Mammary epithelial cell (primary cell): ENCODE results near the gene GALNT2.

Experiments
- EZH2 ChIP-seq: IDR thresholded peaks from 2 replicates; pipeline ENCODE4 v1.6.1; 2012; ENCODE audit warnings: low read length, inconsistent platforms, borderline replicate concordance
- TF ChIP-seq, protein P1 (sequence below), 2 donors: IDR thresholded peaks in 1 of 2; conservative IDR thresholded peaks in 1 of 2; 2 replicates each; pipeline ENCODE4 v1.5.1; 2011 to 2012; ENCODE audit warnings: inconsistent platforms in 2 of 2, low read length in 2 of 2, mild to moderate bottlenecking in 2 of 2, control low read depth in 1 of 2, low read depth in 1 of 2; ENCODE audit not compliant: insufficient read depth in 1 of 2; ENCODE audit errors: extremely low read depth in 1 of 2

DNA sequence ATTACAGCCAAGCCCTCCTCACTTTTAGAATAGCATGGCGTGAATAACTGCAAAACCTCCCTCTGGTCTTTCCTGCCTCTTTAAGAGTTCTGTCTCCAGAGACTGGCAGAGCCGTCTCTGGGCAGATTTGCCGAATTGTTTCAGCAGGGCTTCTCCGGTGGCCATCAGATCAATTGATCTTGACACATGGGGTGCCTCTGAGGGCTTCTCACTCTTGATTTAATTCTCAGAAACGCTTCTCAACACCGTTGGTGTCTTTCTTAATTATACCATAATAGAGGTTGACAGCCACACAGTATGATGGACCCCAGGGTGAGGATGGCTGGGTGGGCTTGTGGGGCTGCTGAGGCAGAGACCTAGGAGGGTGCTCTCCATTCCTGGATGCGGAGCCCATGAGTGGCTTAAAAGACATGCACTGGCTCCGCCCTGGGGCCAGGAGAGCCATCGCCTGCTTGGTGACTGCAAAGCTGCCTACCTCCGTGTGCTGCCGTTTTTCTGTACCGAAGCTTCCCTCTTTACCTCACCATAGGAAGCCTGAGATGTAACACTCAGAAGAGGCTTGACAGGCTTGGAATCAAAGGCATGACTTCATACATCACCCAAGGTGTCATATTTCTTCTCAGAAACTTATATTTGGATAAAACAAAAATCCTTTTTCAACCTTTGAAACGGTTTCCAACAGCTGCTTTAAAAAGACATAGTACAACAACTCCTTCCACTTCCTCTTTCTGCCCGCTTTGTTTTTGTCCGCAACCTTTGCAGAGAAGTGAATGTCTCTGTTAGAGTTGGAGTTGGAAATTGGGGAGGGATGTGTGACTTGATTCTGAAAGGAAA lies 82.9 kb downstream of the GALNT2 start:
- TF ChIP-seq, protein P1, sequence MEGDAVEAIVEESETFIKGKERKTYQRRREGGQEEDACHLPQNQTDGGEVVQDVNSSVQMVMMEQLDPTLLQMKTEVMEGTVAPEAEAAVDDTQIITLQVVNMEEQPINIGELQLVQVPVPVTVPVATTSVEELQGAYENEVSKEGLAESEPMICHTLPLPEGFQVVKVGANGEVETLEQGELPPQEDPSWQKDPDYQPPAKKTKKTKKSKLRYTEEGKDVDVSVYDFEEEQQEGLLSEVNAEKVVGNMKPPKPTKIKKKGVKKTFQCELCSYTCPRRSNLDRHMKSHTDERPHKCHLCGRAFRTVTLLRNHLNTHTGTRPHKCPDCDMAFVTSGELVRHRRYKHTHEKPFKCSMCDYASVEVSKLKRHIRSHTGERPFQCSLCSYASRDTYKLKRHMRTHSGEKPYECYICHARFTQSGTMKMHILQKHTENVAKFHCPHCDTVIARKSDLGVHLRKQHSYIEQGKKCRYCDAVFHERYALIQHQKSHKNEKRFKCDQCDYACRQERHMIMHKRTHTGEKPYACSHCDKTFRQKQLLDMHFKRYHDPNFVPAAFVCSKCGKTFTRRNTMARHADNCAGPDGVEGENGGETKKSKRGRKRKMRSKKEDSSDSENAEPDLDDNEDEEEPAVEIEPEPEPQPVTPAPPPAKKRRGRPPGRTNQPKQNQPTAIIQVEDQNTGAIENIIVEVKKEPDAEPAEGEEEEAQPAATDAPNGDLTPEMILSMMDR (conservative IDR thresholded peaks at IDR 0.05 in 1 of 2, IDR thresholded peaks at IDR 0.05 in 1 of 2; ENCODE audit: extremely low read depth in 1 of 2, insufficient read depth in 1 of 2, low read depth in 1 of 2, low read length in 2 of 2): no peak
- no peak for TF ChIP-seq EZH2
